GM19099 (cell line): ENCODE results near the gene PRKCA.

ENCODE experiments used
- POLR2A ChIP-seq: IDR thresholded peaks from 3 replicates; pipeline ENCODE4 v1.6.1; 2011; ENCODE audit warnings: low read depth; ENCODE audit not compliant: insufficient read length; ENCODE audit errors: extremely low read depth

The PRKCA gene

GRCh38 chr17:66337866-66338485, 35.6 kb downstream of the PRKCA start:
- TF ChIP-seq POLR2A: no peak

DNA sequence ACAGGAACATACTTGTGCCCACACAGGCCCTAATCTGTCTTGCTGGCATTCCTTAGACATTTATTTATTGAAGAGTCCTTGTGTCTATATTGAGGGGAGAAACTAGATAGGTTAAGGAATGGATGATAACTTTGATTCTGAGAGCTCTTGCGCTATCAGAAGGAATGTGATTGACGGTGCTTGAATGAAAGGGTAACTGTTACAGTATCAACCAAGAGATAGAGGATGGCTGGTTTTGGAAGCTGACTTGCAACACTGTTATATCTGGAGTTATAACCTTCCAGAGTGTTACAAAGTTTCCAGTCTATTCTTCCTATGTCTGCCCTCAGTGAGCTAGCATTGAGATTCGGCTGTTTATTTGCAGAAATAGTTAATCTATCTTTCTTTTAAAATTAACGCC, 36.5 kb downstream of the PRKCA start:
- TF ChIP-seq POLR2A: no peak

DNA sequence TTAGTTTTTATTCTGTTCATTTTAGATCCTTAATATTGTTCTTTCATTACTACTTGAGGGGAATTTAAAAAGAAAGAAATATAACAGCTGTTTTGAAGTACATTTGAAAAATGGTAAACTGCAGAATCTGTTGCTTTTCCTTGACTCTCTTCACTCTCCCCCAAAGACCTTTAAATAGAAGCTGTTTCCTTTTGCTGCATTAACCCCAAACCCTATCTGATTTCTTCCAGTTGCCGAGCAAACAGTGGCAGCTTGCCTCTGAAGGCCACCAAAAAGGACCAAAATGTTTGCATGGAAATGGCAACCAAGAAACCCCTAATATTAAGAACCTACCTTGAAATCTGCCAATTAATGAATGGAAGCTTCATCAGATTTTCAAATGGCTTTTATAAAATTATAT, 37.1 kb downstream of the PRKCA start:
- no peak for TF ChIP-seq POLR2A

DNA sequence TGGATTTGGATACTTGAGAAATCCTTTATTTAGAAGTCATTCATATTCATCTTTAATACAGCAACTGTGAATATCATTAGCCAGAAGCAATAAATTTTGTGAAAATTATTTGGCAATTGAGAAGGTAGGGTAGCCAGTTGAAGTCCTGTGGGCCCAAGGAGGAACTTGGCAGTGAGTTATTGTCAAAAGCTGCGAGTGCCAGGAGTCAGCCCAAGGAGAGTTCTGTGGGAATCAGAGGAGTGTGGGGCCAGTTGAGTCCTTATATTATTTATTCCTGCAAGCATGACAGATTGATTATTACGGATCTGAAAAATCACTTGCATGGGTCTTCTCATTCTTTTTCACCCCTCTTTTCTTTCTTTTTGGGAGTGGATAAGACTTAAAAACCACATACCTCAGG, 38.3 kb downstream of the PRKCA start:
- no peak for TF ChIP-seq POLR2A

GRCh38 chr17:66341462-66341861, 39.0 kb downstream of the PRKCA start:
- TF ChIP-seq POLR2A: no peak

- no peak for TF ChIP-seq POLR2A
Measured at GRCh38 chr17:66343531-66344078, 41.2 kb downstream of the PRKCA start.

DNA sequence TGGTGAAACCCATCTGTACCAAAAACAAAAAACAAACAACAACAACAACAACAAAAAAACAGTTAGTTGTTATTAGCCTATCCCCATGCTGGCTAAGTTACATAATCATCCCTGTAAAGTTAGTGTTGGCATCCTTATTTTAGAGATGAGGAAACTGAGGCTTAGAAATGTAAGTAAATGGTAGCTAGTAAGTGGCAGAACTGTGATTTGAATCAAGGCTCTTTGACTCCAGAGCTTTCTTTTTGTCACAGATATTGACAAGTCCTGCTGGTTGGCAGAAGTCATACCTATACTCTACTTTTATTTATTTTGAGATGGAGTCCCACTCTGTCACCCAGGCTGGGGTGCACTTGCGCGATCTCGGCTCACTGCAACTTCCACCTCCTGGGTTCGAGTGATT, 42.1 kb downstream of the PRKCA start:
- no peak for TF ChIP-seq POLR2A

DNA sequence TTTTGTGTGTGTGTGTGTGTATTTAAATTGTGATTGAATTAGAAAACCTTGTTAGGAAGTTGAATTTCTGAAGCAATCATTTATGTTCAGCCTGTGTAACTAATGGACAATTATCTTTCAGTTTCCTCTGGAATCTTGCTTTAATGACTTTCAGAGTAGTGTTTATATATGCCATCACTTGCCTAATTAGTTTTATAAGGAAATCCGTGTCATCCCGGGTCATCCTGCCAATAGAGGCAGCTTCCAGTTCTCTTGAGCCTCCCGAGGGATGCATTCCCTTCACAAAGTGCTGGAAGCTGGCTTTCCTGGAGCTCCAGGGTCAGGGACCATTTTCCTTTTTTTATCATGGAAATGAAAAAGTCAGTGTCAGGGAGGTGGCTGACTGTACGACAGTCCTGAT, 42.9 kb downstream of the PRKCA start:
- no peak for TF ChIP-seq POLR2A

DNA sequence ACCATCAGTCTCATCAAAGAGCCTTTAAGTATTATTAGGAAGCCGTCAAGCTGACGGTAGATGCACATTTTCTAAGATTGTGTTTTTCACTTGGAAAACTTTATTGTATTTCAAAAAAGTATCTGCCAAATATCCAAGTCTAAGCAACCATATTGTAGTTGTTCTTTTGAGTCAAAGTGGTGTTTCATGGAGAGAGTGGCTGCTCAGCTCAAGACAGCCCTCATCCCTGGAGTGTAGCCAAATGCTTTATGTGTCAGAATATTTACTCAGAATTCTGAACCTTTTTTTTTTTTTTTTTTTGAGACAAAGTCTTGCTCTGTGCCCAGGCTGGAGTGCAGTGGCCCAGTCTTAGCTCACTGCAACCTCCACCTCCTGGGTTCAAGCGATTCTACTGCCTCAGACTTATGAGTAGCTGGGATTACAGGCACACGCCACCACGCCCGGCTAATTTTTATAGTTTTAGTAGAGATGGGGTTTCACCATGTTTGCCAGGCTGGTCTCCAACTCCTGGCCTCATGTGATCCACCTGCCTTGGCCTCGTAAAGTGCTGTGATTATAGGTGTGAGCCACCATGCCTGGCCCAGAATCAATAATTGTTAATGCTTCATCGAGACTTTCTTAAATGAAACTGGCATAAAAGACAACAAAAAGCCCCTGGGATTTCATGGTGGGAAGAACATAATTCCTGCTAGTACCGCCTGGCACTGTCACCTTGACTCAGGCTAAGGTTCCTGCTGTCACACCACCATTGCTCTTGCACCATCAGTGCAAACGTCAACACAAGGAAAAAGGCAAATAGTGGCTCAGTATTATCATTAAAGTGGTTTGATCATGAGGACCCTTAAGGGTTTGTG, 45.5 kb downstream of the PRKCA start:
- TF ChIP-seq POLR2A: no peak

DNA sequence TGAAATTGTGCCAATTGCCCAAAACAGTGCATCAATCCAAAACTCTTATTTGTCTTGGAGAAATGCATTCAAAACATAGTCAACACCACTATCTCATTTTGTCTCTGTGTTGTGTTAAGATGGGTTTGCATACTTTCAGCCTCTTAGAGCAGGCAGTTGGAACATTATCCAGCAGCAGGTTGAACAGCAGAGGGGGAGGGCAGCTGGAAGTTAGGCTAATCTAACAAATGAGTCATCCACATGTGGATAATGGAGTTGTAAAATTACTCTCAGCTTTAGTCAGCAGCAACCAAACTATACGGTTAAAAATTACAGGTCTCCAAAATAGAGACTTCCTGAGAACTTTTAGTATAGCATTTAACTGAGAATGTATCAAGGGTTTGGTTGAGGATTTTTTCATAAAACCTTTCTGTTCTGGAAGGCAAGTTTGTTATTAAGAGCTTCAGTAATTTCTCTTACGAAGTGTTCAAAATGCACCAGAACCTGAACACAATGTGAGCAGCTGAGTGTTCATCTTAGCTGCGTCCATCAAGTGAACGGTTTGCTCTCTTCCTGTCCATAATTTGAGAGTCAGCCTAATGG, 46.3 kb downstream of the PRKCA start:
- TF ChIP-seq POLR2A: no peak

- TF ChIP-seq POLR2A: no peak
Measured at GRCh38 chr17:66349521-66350254, 47.3 kb downstream of the PRKCA start.

GRCh38 chr17:66351033-66351432, 48.6 kb downstream of the PRKCA start:
- TF ChIP-seq POLR2A: no peak

- no peak for TF ChIP-seq POLR2A
Measured at GRCh38 chr17:66351701-66352100, 49.3 kb downstream of the PRKCA start.

- TF ChIP-seq POLR2A: no peak
Measured at GRCh38 chr17:66353937-66354401, 51.6 kb downstream of the PRKCA start.

GRCh38 chr17:66354472-66354871, 52.1 kb downstream of the PRKCA start:
- TF ChIP-seq POLR2A: no peak
